MCF 10A (cell line): ENCODE measurements around the gene LAMB3. TPM values are rescaled to one million over a fixed set of nuclear protein-coding genes. Genes with fewer than 3 reads are reported as not detected.

Experiments used
- BruUV-seq: library from RNA; stranded (reverse); fragments of 400-500 nt; replicated peaks from 2 replicates; lab custom pipeline; 2021; lab: Mats Ljungman, UMichigan
- CTCF ChIA-PET: fragments of 300-600 bp; sonication (Branson Sonifier 250); formaldehyde crosslinking; extraction: SDS; loops from one replicate; lab custom pipeline; 2021; ENCODE audit warnings: antibody characterized with exemption, inconsistent platforms; lab: Yijun Ruan, JAX
- POLR2A ChIA-PET: fragments of 300-600, 350-650 bp; sonication (Branson Sonifier 250); formaldehyde crosslinking; extraction: SDS; loops from one replicate; lab custom pipeline; 2020; ENCODE audit warnings: antibody characterized with exemption, inconsistent platforms; lab: Yijun Ruan, JAX
- DNase-seq: peaks from one replicate; pipeline ENCODE4 v3.0.0-alpha.2; 2018; ENCODE audit not compliant: unreplicated experiment
- H3K27ac Mint-ChIP-seq: one replicate; pipeline ENCODE4 v1.8.0; 2022; ENCODE audit warnings: mild to moderate bottlenecking, low read depth, mixed read lengths; ENCODE audit not compliant: unreplicated experiment
- H3K27me3 Mint-ChIP-seq: one replicate; pipeline ENCODE4 v1.8.0; 2022; ENCODE audit warnings: mixed read lengths; ENCODE audit not compliant: insufficient read depth, unreplicated experiment
- H3K36me3 Mint-ChIP-seq: one replicate; pipeline ENCODE4 v1.8.0; 2022; ENCODE audit warnings: mild to moderate bottlenecking, moderate library complexity, mixed read lengths; ENCODE audit not compliant: insufficient read depth, unreplicated experiment
- H3K4me1 Mint-ChIP-seq: one replicate; pipeline ENCODE4 v1.8.0; 2022; ENCODE audit warnings: mixed read lengths; ENCODE audit not compliant: insufficient read depth, unreplicated experiment
- H3K4me3 Mint-ChIP-seq: one replicate; pipeline ENCODE4 v1.8.0; 2022; ENCODE audit warnings: mild to moderate bottlenecking, moderate library complexity, mixed read lengths; ENCODE audit not compliant: unreplicated experiment
- H3K9me3 Mint-ChIP-seq: one replicate; pipeline ENCODE4 v1.8.0; 2022; ENCODE audit warnings: mixed read lengths; ENCODE audit not compliant: unreplicated experiment
- CTCF ChIP-seq: fragments of 200-600 bp; IDR thresholded peaks from one replicate; pipeline ENCODE4 v1.8.0; 2022; ENCODE audit warnings: antibody characterized with exemption, mild to moderate bottlenecking; ENCODE audit not compliant: unreplicated experiment
- intact Hi-C: fragments of 100-400 bp; cut with micrococcal nuclease; formaldehyde crosslinking; loops from 2 replicates; pipeline ENCODE4 v1.14.1; 2022
- total RNA-seq: library from RNA; stranded (reverse); gene quantifications from 2 replicates; pipeline ENCODE4 v1.2.3, GENCODE V29; 2022

Gene LAMB3
- total RNA-seq, 1 experiment from 2014 or later, result 1,572 TPM

GRCh38 chr1:209648931-209649776 lies 3.1 kb downstream of the LAMB3 start:
- Mint-ChIP-seq H3K27me3 (no peaks in the 10 kb centered on the region), H3K27ac (peak overlapping the region; percentile 99), H3K4me1 (peaks cover 80% of the 10 kb centered on the region), H3K4me3 (peak overlapping the region; percentile 83), H3K36me3 (peaks cover 69% of the 10 kb centered on the region), H3K9me3 (no peaks in the 10 kb centered on the region)
- CTCF ChIA-PET, result interaction anchor here (0.6 to 21.0 kb wide), 36 partner anchors 9 to 251 kb away, joined by 3 to 564 read pairs (median 4); no protein-coding TSS in a partner anchor
- intact Hi-C loops, result loop anchor here (1.0 kb wide), 1 partner anchor 47 kb away; no protein-coding TSS in a partner anchor
- DNase-seq, result peak; percentile 98
- POLR2A ChIA-PET, result interaction anchor here (0.6 to 18.4 kb wide), 30 partner anchors 7 to 1609 kb away, joined by 3 to 458 read pairs (median 5); partner anchors contain the start of genes G0S2 and IRF6
- BruUV-seq, result no TSS peak
- TF ChIP-seq CTCF, result no peak

GRCh38 chr1:209648346-209648745 lies 3.9 kb downstream of the LAMB3 start:
- Mint-ChIP-seq H3K27me3 (no peaks in the 10 kb centered on the region), H3K27ac (peak overlapping the region; percentile 46), H3K9me3 (no peaks in the 10 kb centered on the region), H3K4me1 (peaks cover 79% of the 10 kb centered on the region), H3K36me3 (peaks cover 77% of the 10 kb centered on the region), H3K4me3 (peak overlapping the region; percentile 83)
- intact Hi-C loops, result no loop called here
- no peak for TF ChIP-seq CTCF
- DNase-seq, result no peak
- BruUV-seq, result no TSS peak
- CTCF ChIA-PET, result interaction anchor here (0.8 to 21.0 kb wide), 13 partner anchors 8 to 100 kb away, joined by 3 to 564 read pairs (median 13); no protein-coding TSS in a partner anchor
- POLR2A ChIA-PET, result interaction anchor here (0.6 to 18.4 kb wide), 12 partner anchors 9 to 1610 kb away, joined by 3 to 458 read pairs (median 8); partner anchors contain the start of gene G0S2

GRCh38 chr1:209647156-209647555 lies 5.1 kb downstream of the LAMB3 start:
- POLR2A ChIA-PET, result interaction anchor here (1.0 to 18.4 kb wide), 9 partner anchors 9 to 122 kb away, joined by 3 to 458 read pairs (median 4); no protein-coding TSS in a partner anchor
- H3K4me3 Mint-ChIP-seq, result peak overlapping the region; percentile 83
- no peaks in the 10 kb centered on the region for H3K27me3 Mint-ChIP-seq
- TF ChIP-seq CTCF, result no peak
- peaks cover 73% of the 10 kb centered on the region for H3K4me1 Mint-ChIP-seq
- CTCF ChIA-PET, result interaction anchor here (0.6 to 21.0 kb wide), 13 partner anchors 7 to 432 kb away, joined by 3 to 564 read pairs (median 4); partner anchors contain the start of gene LAMB3
- intact Hi-C loops, result no loop called here
- no peak for DNase-seq
- H3K9me3 Mint-ChIP-seq, result no peaks in the 10 kb centered on the region
- no TSS peak for BruUV-seq
- peak overlapping the region; percentile 46 for H3K27ac Mint-ChIP-seq
- peaks cover 89% of the 10 kb centered on the region for H3K36me3 Mint-ChIP-seq

DNA sequence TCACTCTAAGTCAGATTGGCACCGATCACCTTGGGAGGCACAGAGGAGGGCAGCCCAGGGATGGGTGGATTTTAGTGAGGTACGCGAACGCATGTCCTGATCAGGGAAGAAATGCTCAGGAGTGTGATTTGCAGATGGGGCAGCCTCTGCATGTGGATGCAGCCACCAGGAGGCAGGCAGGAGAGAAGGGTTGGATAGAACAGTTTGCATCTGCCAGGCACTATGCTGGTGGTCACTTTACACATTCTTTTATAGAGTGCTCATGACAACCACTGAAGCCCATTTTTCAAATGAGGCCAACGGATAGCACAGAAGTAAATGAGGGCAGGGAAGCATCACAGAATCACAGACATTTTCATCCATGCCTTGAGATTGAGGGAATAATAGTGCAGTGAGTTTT lies 5.7 kb downstream of the LAMB3 start:
- no TSS peak for BruUV-seq
- ChIA-PET CTCF (interaction anchor here (0.6 to 21.0 kb wide), 25 partner anchors 7 to 104 kb away, joined by 3 to 564 read pairs (median 4); partner anchors contain the start of gene LAMB3), POLR2A (interaction anchor here (0.8 to 18.4 kb wide), 11 partner anchors 9 to 123 kb away, joined by 3 to 458 read pairs (median 4); no protein-coding TSS in a partner anchor)
- intact Hi-C loops, result loop anchor here (1.0 kb wide), 1 partner anchor 46 kb away; no protein-coding TSS in a partner anchor
- peak; percentile 67 for DNase-seq
- no peaks in the 10 kb centered on the region for H3K9me3 Mint-ChIP-seq
- TF ChIP-seq CTCF, result peak; percentile 54
- H3K27ac Mint-ChIP-seq, result peak overlapping the region; percentile 68
- no peaks in the 10 kb centered on the region for H3K27me3 Mint-ChIP-seq
- H3K4me1 Mint-ChIP-seq, result peaks cover 70% of the 10 kb centered on the region
- H3K4me3 Mint-ChIP-seq, result peak overlapping the region; percentile 83
- peaks cover 95% of the 10 kb centered on the region for H3K36me3 Mint-ChIP-seq
